ENCODE data around the gene PIP5K1B. TPM values are rescaled to one million over a fixed set of nuclear protein-coding genes. Genes with fewer than 3 reads are reported as not detected.

The PIP5K1B gene
- total RNA-seq, 1 experiment from 2014 or later = 2.5 TPM

- no peak overlapping the region for H3K27ac Mint-ChIP-seq
- Histone ChIP-seq H2AK5ac (ENCODE audit: insufficient read length, low read length) (no peak overlapping the region), H2AFZ (ENCODE audit: low read length) (no peak overlapping the region), H3K79me2 (ENCODE audit: insufficient read depth, low read length) (no peaks in the 10 kb centered on the region), H4K91ac (ENCODE audit: insufficient read length, low read depth, low read length) (no peak overlapping the region), H3K9ac (ENCODE audit: extremely low read depth, insufficient read length, low read length) (no peak overlapping the region), H3K14ac (ENCODE audit: insufficient read depth, low read length) (no peak overlapping the region), H3K79me1 (ENCODE audit: insufficient read depth, low read depth, low read length, poor library complexity, severe bottlenecking) (no peaks in the 10 kb centered on the region), H3K56ac (ENCODE audit: insufficient read length, low read depth, low read length) (no peak overlapping the region), H4K20me1 (ENCODE audit: control insufficient read depth, insufficient read depth, insufficient read length) (no peaks in the 10 kb centered on the region), H3K23ac (ENCODE audit: insufficient read length, low read depth, low read length) (no peak overlapping the region), H4K5ac (ENCODE audit: insufficient read length, low read depth, low read length) (no peak overlapping the region), H3K9me3 (ENCODE audit: control insufficient read depth, low read depth, low read length) (no peaks in the 10 kb centered on the region), H3K23me2 (ENCODE audit: insufficient read length, low read depth, low read length, poor library complexity, severe bottlenecking) (no peaks in the 10 kb centered on the region), H3K27me3 (ENCODE audit: insufficient read depth, low read length) (no peaks in the 10 kb centered on the region), H2BK20ac (ENCODE audit: low read depth, low read length, poor library complexity, severe bottlenecking) (no peak overlapping the region), H2BK120ac (ENCODE audit: low read depth, low read length, poor library complexity, severe bottlenecking) (no peak overlapping the region), H3T11ph (ENCODE audit: low read length) (no peak overlapping the region), H3K4ac (ENCODE audit: low read depth, low read length) (no peak overlapping the region), H2BK12ac (ENCODE audit: insufficient read length, low read depth, low read length) (no peak overlapping the region), H4K8ac (replicated peaks; ENCODE audit: insufficient read length, low read depth, low read length) (no peak overlapping the region), H3K4me1 (ENCODE audit: insufficient read depth, low read length) (no peaks in the 10 kb centered on the region), H3K27ac (ENCODE audit: insufficient read length, low read depth, low read length) (no peak overlapping the region), H2BK15ac (ENCODE audit: low read depth, low read length) (no peak overlapping the region), H2BK5ac (ENCODE audit: insufficient read length, low read length) (no peak overlapping the region), H3K18ac (ENCODE audit: insufficient read length, low read depth, low read length) (no peak overlapping the region), H3K4me2 (ENCODE audit: insufficient read depth, insufficient read length, low read length) (no peak overlapping the region)
- H3K4me1 Mint-ChIP-seq = no peaks in the 10 kb centered on the region; a peak in 1 of 4 replicates
- no peaks in the 10 kb centered on the region for H3K36me3 Mint-ChIP-seq (ENCODE audit: insufficient read depth in 1 of 3, low read depth in 3 of 3)
- no peak for TF ChIP-seq CTCF (conservative IDR thresholded peaks at IDR 0.05)
- no CpG with 5 or more reads among the region's 4 CpGs for WGBS (ENCODE audit: extremely low coverage, insufficient read length, low lambda C conversion rate)
- H3K27me3 Mint-ChIP-seq (ENCODE audit: low read depth) = peaks cover 60% of the 10 kb centered on the region
- no peaks in the 10 kb centered on the region; a peak in 1 of 5 replicates for H3K9me3 Mint-ChIP-seq
- no peak overlapping the region for H3K4me3 Mint-ChIP-seq
- no peak for DNase-seq
Measured at GRCh38 chr9:68697851-68698250, 7.2 kb upstream of the PIP5K1B start.
